ENCODE measurements around the gene FMOD. TPM values are rescaled to one million over a fixed set of nuclear protein-coding genes. Genes with fewer than 3 reads are reported as not detected.

The FMOD gene
- total RNA-seq, 1 donor from 2014 or later = not detected

DNA sequence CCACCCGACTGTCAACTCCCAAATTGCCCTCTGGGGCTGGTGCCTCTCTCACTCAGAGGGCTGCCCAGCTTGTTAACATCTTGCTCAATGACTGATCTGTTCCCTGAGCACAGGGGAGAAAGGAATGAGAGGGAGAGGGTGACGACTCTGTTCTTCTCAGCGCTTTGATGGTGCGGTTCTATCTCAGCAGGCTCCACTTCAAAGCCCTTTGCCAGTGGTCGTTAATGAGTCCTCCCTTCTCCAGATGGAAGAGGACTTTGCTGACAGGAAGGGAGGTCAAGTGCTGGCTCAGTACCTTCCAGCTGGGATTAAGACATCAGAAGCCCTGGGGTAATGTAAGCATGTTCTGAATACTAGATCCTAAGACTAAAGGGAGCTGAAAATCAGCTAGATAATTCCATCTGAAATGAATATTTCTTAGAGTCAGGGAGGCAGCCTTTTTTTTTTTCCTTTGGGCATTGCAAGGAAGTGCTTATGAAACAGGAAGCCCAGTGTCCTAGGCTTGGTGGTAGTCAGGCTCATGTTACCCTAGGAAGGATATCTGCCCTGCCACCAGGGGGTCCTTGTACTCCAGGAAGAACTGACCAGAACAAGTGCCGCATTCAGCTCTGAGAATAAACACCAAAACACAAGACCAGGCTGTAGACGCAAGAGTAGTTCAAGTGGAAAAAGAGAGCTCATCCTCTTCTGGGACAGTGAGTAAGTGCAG lies 4.7 kb downstream of the FMOD start:
- H3K27me3 ChIP-seq = peaks cover 5% of the 10 kb centered on the region
- Mint-ChIP-seq H3K27ac (peak overlapping the region; percentile 17), H3K9me3 (no peaks in the 10 kb centered on the region), H3K27me3 (ENCODE audit: insufficient read depth, low read depth) (peaks cover 11% of the 10 kb centered on the region), H3K4me1 (peaks cover 37% of the 10 kb centered on the region), H3K36me3 (no peaks in the 10 kb centered on the region), H3K4me3 (peak overlapping the region; percentile 21)
- H3K4me2 ChIP-seq = no peak overlapping the region
- no peaks in the 10 kb centered on the region for H3K79me2 ChIP-seq (ENCODE audit: low read depth)
- DNase-seq (ENCODE audit: low spot score) = no peak
- H3K27ac ChIP-seq = no peak overlapping the region
- H3F3A ChIP-seq (ENCODE audit: low read depth) = no peaks in the 10 kb centered on the region
- H3K36me3 ChIP-seq = no peaks in the 10 kb centered on the region
- H3K9me3 ChIP-seq (ENCODE audit: low read depth) = no peaks in the 10 kb centered on the region
- no peaks in the 10 kb centered on the region for H3K4me1 ChIP-seq
- H3K4me3 ChIP-seq = no peak overlapping the region
- no peak overlapping the region for H2AFZ ChIP-seq (replicated peaks)
- no peaks in the 10 kb centered on the region for H4K20me1 ChIP-seq (ENCODE audit: low read depth)
- H3K9ac ChIP-seq = no peak overlapping the region
- TF ChIP-seq EZH2phosphoT487 (IDR thresholded peaks at IDR 0.05) (no peak), EZH2 (IDR thresholded peaks at IDR 0.05) (no peak)
- TF ChIP-seq, protein P1, sequence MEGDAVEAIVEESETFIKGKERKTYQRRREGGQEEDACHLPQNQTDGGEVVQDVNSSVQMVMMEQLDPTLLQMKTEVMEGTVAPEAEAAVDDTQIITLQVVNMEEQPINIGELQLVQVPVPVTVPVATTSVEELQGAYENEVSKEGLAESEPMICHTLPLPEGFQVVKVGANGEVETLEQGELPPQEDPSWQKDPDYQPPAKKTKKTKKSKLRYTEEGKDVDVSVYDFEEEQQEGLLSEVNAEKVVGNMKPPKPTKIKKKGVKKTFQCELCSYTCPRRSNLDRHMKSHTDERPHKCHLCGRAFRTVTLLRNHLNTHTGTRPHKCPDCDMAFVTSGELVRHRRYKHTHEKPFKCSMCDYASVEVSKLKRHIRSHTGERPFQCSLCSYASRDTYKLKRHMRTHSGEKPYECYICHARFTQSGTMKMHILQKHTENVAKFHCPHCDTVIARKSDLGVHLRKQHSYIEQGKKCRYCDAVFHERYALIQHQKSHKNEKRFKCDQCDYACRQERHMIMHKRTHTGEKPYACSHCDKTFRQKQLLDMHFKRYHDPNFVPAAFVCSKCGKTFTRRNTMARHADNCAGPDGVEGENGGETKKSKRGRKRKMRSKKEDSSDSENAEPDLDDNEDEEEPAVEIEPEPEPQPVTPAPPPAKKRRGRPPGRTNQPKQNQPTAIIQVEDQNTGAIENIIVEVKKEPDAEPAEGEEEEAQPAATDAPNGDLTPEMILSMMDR (IDR thresholded peaks at IDR 0.05) = no peak

DNA sequence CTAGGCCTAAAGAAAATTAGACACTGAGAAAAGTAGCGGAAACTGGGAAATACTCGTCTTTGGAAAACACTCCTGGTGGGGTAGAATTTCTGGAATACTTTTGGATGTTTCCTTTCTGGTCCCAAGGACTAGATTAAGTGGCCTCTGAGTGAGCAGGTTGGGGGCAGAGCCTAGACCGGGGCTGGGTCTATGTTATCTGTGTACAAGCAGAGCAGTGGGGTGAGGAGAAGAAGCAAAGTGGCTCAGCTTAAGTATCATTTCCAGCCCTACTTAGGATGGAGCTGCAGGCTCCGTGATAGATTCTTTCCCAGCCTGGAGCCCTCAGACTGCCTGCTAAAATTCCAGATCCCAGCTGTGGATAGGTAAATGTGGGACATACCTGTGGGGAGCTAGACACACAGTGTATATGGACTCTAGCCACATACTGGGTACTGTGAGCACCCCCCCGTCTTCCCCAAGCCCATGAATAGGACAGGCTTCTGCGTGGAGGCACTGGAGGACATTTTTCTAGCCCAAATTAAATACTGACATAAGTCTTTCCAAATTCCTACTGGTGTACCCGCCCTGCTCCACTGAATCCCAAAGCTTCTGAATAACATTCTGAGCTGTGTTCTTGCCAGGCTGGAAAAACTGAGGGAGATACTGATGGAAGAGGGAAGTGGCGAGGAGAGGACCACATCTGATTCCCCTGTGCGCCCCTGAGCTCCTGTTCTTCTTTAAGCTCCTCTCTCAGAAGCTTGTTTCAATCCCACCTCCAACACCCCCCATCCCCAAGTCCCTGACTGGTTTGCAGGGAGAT lies 6.8 kb downstream of the FMOD start:
- no peak for DNase-seq (ENCODE audit: low spot score)
- H3K27me3 Mint-ChIP-seq (ENCODE audit: insufficient read depth, low read depth) = peaks cover 16% of the 10 kb centered on the region
- H3K27ac Mint-ChIP-seq = no peak overlapping the region
- Histone ChIP-seq H3K9ac (no peak overlapping the region), H4K20me1 (ENCODE audit: low read depth) (no peaks in the 10 kb centered on the region), H3K79me2 (ENCODE audit: low read depth) (no peaks in the 10 kb centered on the region), H3K27ac (no peak overlapping the region), H3K4me3 (no peak overlapping the region), H3K36me3 (no peaks in the 10 kb centered on the region), H2AFZ (replicated peaks) (no peak overlapping the region), H3K9me3 (ENCODE audit: low read depth) (no peaks in the 10 kb centered on the region), H3K4me2 (no peak overlapping the region), H3F3A (ENCODE audit: low read depth) (no peaks in the 10 kb centered on the region), H3K27me3 (peaks cover 16% of the 10 kb centered on the region), H3K4me1 (no peaks in the 10 kb centered on the region)
- no peaks in the 10 kb centered on the region for H3K9me3 Mint-ChIP-seq
- TF ChIP-seq EZH2 (IDR thresholded peaks at IDR 0.05) (no peak), EZH2phosphoT487 (IDR thresholded peaks at IDR 0.05) (no peak)
- TF ChIP-seq, protein P1 (IDR thresholded peaks at IDR 0.05) = no peak
- H3K36me3 Mint-ChIP-seq = no peaks in the 10 kb centered on the region
- no peak overlapping the region for H3K4me3 Mint-ChIP-seq
- peaks cover 39% of the 10 kb centered on the region for H3K4me1 Mint-ChIP-seq

DNA sequence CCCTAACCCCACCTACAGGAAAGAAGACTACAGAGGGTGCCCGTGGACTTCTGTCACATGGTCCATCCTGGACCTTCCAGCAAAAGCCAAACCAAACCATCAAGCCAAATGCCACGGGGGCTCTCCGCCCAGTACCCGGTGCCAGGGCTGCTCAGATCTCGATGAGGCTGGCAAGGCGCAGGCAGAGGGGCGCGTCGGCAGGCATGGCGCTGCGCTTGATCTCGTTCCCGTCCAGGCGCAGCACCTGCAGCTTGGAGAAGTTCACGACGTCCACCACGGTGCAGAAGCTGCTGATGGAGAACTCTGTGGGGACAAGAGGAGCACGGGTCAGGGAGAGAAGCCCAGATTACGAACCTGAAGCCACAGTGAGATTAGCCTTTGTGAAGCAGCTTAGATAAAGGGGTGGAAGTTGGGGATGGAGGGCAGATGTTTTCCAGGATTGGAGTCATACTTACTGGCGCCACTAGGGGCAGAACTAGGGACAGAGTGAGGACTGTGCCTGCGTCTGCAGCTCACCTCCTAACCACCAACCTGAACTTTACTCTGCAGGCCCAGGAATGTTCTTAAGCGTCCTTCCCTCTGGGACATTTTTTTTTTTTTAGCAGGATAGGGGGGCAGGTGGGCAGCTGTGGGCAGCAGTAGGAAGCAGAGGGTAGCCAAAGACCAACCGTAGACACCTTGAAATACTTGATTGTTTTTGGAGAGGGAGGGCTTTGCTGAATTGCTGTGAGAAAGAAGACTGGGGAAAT lies 8.6 kb downstream of the FMOD start:
- peak overlapping the region; percentile 75 for H3K27ac Mint-ChIP-seq
- peaks cover 16% of the 10 kb centered on the region for H3K27me3 ChIP-seq
- peaks cover 42% of the 10 kb centered on the region for H3K4me1 Mint-ChIP-seq
- H3F3A ChIP-seq (ENCODE audit: low read depth) = no peaks in the 10 kb centered on the region
- no peaks in the 10 kb centered on the region for H3K36me3 ChIP-seq
- no peak overlapping the region for H3K4me3 ChIP-seq
- no peak overlapping the region for H3K4me3 Mint-ChIP-seq
- no peaks in the 10 kb centered on the region for H3K36me3 Mint-ChIP-seq
- no peaks in the 10 kb centered on the region for H3K9me3 Mint-ChIP-seq
- no peak overlapping the region for H3K4me2 ChIP-seq
- TF ChIP-seq EZH2 (IDR thresholded peaks at IDR 0.05) (no peak), EZH2phosphoT487 (IDR thresholded peaks at IDR 0.05) (no peak)
- TF ChIP-seq, protein P1 (IDR thresholded peaks at IDR 0.05) = peak; percentile 76
- no peaks in the 10 kb centered on the region for H3K79me2 ChIP-seq (ENCODE audit: low read depth)
- H3K27ac ChIP-seq = no peak overlapping the region
- peak; percentile 79 for DNase-seq (ENCODE audit: low spot score)
- peak overlapping the region; percentile 87 for H2AFZ ChIP-seq (replicated peaks)
- no peak overlapping the region for H3K9ac ChIP-seq
- no peaks in the 10 kb centered on the region for H3K4me1 ChIP-seq
- no peaks in the 10 kb centered on the region for H4K20me1 ChIP-seq (ENCODE audit: low read depth)
- peaks cover 13% of the 10 kb centered on the region for H3K27me3 Mint-ChIP-seq (ENCODE audit: insufficient read depth, low read depth)
- no peaks in the 10 kb centered on the region for H3K9me3 ChIP-seq (ENCODE audit: low read depth)

Data from neural progenitor cell (in vitro differentiated cells).